ENCODE data around the gene RAB20.

- TF ChIP-seq ZBTB33 (IDR thresholded peaks at IDR 0.05) (no peak), ZBTB11 (CRISPR knock-in tag; IDR thresholded peaks at IDR 0.05) (no peak), HCFC1 (IDR thresholded peaks at IDR 0.05; ENCODE audit: low read length) (no peak), ZNF384 (IDR thresholded peaks at IDR 0.05; ENCODE audit: borderline replicate concordance, low read depth, low read length) (no peak), CTCF (IDR thresholded peaks at IDR 0.05 in 2 of 3, conservative IDR thresholded peaks at IDR 0.05 in 1 of 3; ENCODE audit: control insufficient read depth in 2 of 3, extremely low read depth in 1 of 3, insufficient read depth in 1 of 3, low read depth in 3 of 3, low read length in 3 of 3) (no peak), ZNF207 (IDR thresholded peaks at IDR 0.05; ENCODE audit: borderline replicate concordance) (no peak), LARP7 (IDR thresholded peaks at IDR 0.05) (no peak), EP300 (IDR thresholded peaks at IDR 0.05; ENCODE audit: borderline replicate concordance in 1 of 2, control insufficient read depth in 1 of 2, low read depth in 2 of 2, low read length in 2 of 2) (no peak), RFX5 (IDR thresholded peaks at IDR 0.05; ENCODE audit: low read depth, low read length) (no peak), POU2F2 (IDR thresholded peaks at IDR 0.05; ENCODE audit: borderline replicate concordance, low read depth, low read length) (no peak), CBFB (IDR thresholded peaks at IDR 0.05; ENCODE audit: low read depth) (no peak), EGR1 (IDR thresholded peaks at IDR 0.05; ENCODE audit: borderline replicate concordance in 1 of 2, low read depth in 2 of 2, low read length in 2 of 2) (no peak)
- TF ChIP-seq, protein P1, sequence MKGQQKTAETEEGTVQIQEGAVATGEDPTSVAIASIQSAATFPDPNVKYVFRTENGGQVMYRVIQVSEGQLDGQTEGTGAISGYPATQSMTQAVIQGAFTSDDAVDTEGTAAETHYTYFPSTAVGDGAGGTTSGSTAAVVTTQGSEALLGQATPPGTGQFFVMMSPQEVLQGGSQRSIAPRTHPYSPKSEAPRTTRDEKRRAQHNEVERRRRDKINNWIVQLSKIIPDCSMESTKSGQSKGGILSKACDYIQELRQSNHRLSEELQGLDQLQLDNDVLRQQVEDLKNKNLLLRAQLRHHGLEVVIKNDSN (IDR thresholded peaks at IDR 0.05; ENCODE audit: borderline replicate concordance, extremely low read length, insufficient read depth, low read depth, low read length), result no peak
Measured at GRCh38 chr13:110519046-110519445, 42.5 kb downstream of the RAB20 start.
